Brain pericyte (primary cell): ENCODE results near the gene PRRG3.
"Not testable (repeated sequence)": the region's sequence is repeated elsewhere in the genome, so short reads cannot be mapped to it uniquely, and the experiment has no call there.

Experiments
- DNase-seq: peaks from one replicate; pipeline ENCODE4 v3.0.0-alpha.2; 2012; ENCODE audit warnings: low read depth, low spot score

PRRG3 gene

GRCh38 chrX:151694661-151695582 lies at the start of gene PRRG3:
Gene PRRG3, plus strand, starts transcription at chrX:151695458. Its CDS starts 3,357 bp downstream, at chrX:151698815.
- DNase-seq: no peak

GRCh38 chrX:151675121-151675746 lies 20.0 kb upstream of the PRRG3 start:
- DNase-seq: no peak

- DNase-seq: no peak
These were observed 19.1 kb upstream of the PRRG3 start for GRCh38 chrX:151676196-151676595.

GRCh38 chrX:151679798-151680402 lies 15.4 kb upstream of the PRRG3 start:
- no peak for DNase-seq

GRCh38 chrX:151680805-151681204 lies 14.5 kb upstream of the PRRG3 start:
- DNase-seq: no peak

GRCh38 chrX:151687635-151688034 lies 7.6 kb upstream of the PRRG3 start:
- DNase-seq: no peak

GRCh38 chrX:151688695-151689094 lies 6.6 kb upstream of the PRRG3 start:
- DNase-seq: no peak

- no peak for DNase-seq
These were observed 2.4 kb upstream of the PRRG3 start for GRCh38 chrX:151692825-151693224.

- DNase-seq: no peak
These were observed 1.1 kb upstream of the PRRG3 start for GRCh38 chrX:151694121-151694520.

- no peak for DNase-seq
These were observed 504 bp downstream of the PRRG3 start for GRCh38 chrX:151695583-151696340.

GRCh38 chrX:151697082-151697481 lies 1.8 kb downstream of the PRRG3 start:
- not testable (repeated sequence) for DNase-seq

GRCh38 chrX:151697522-151697921 lies 2.3 kb downstream of the PRRG3 start:
- DNase-seq: no peak

GRCh38 chrX:151698485-151698884 lies 3.2 kb downstream of the PRRG3 start:
- DNase-seq: no peak

- DNase-seq: no peak
These were observed 4.5 kb downstream of the PRRG3 start for GRCh38 chrX:151699746-151700145.

GRCh38 chrX:151700581-151700980 lies 5.3 kb downstream of the PRRG3 start:
- no peak for DNase-seq

- no peak for DNase-seq
These were observed 5.8 kb downstream of the PRRG3 start for GRCh38 chrX:151701071-151701470.

- no peak for DNase-seq
These were observed 6.3 kb downstream of the PRRG3 start for GRCh38 chrX:151701531-151701930.

- DNase-seq: no peak
These were observed 6.9 kb downstream of the PRRG3 start for GRCh38 chrX:151702026-151702714.

GRCh38 chrX:151702741-151703340 lies 7.6 kb downstream of the PRRG3 start:
- DNase-seq: no peak

GRCh38 chrX:151703487-151703886 lies 8.2 kb downstream of the PRRG3 start:
- no peak for DNase-seq
